Right forelimb (tissue), 1 donor: ENCODE data around the gene RHOH.
"Not testable (repeated sequence)": the region's sequence is repeated elsewhere in the genome, so short reads cannot be mapped to it uniquely, and the experiment has no call there.

Source experiments
- DNase-seq: peaks from one replicate; pipeline ENCODE4 v3.0.0-alpha.2; 2018

RHOH gene, protein sequence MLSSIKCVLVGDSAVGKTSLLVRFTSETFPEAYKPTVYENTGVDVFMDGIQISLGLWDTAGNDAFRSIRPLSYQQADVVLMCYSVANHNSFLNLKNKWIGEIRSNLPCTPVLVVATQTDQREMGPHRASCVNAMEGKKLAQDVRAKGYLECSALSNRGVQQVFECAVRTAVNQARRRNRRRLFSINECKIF

DNA sequence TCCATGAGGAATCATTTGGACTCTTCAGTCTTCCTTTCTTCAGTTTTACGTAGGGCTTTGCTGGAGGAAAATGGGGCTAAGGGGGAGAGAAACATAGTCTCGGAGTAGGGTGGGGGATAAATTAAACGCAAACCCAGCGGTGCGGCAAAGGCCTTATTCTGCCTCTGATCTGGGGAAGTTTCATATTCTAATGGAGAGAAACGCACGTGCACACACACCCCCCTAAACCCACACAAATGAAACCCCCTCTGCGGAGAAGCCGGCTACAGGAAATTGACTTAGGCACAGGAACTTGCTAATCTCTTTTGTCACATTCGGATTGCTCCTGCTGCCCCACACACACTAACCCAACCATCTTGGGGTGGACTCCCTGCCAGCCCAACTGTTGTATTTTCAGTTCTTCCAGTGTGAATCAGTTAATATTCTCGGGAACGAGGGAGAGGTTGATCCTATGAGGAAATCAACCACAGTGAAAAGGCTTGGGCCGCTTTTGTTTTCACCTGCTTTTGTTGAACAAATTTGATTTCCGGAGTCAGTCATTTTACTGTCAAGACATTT lies at the start of gene RHOH:
Gene RHOH, plus strand, starts transcription at position 308 of the 558 bp plus-strand sequence. CDS start 46,356 bp downstream, outside the sequence.
- no peak for DNase-seq

DNA sequence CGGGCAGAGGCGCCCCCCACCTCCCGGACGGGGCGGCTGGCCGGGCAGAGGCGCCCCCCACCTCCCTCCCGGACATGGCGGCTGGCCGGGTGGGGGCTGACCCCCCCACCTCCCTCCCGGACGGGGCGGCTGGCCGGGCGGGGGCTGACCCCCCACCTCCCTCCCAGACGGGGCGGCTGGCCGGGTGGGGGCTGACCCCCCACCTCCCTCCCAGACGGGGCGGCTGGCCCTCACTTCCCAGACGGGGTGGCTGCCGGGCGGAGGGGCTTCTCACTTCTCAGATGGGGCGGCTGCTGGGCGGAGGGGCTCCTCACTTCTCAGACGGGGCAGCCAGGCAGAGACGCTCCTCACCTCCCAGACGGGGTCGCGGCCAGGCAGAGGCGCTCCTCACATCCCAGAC lies 49.3 kb upstream of the RHOH start:
- DNase-seq, result not testable (repeated sequence)

DNA sequence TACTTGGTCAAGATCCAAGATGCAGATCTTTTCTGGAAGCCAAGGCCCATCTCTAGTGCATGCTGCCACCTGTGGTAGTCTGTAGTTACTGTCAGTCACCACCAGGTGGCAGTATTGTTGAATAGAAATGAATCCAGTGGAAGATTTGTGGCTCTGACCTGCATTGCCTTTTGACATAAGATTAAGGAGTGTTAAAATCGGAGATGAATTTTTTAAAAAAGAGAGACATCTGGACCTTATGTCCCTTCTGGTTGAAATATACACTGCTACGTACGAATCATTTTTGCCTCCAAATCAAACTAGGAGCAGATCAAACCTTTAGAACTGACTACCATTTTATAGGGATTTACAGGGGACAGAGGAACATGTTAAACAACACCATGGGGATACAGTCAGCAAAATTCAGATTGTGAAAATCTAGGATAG lies 46.9 kb upstream of the RHOH start:
- no peak for DNase-seq

DNA sequence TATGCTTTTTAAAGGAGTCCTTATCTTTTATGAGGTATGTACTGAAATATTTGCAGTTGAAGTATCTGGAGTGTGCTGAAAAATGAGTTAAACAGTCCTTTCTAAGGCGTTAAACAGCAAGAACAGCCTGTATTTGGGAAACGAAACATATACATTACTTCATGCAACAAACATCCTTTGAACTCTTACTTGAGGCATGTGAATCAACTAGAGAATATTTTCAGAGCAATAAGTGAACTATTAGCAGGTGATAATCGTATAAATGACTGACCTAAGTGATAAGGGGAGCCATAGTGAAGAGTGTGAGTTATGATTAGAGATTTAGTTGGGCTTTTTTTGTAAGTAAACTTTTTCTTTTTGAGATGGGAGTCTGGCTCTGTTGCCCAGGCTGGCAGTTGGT lies 45.9 kb upstream of the RHOH start:
- no peak for DNase-seq

DNA sequence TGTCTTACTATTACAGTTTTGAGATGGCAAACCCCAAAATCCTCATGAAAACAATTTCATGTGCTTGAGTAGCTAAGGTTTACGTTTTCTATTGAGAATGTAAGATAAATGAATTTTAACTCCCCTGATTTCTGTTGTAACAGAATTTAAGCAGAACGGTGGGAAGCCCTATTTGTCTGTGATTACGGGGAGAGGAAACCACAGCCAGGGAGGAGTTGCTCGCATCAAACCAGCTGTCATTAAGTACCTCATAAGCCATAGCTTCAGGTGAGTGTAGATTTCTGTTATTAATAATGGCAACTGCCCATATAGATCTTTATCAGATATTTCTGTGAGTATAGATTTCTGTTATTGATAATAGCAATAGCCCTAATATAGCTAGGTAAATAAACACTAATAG lies 44.2 kb upstream of the RHOH start:
- DNase-seq, result no peak

DNA sequence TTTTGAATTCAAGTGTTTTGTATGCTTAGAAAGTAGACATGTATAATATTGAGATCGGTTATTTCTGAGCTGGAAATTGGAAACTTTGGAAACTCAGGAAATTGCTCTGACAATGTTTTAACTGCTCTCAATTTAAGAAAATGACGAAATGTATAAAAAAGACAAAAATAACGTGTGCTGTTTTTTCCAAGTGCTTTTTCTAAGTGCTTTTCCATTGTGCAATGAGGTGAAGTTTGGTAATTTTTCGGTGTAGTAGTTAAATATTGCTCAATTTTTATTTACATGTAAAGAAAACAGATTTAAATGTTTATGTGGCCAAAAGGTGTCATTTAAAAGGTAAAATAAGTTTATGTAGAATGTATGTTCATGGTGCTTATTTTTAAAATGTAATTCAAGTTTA lies 39.4 kb upstream of the RHOH start:
- DNase-seq, result no peak

DNA sequence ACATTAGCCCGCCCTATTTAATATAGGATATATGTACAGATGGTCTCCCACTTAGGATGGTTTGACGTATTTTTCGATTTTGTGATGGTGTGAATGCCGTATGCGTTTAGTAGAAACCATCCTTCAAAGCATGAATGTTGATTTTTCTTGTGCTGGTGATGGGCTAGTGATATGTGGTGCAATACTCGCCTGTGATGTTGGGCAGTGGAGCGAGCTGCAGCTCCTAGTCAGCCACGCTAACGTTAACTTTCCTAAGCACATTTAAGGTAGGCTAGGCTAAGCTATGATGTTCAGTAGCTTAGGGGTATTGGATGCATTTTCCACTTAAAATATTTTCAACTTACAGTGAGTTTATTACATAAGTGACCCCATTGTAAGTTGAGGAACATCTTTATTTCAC lies 36.6 kb upstream of the RHOH start:
- DNase-seq, result no peak

DNA sequence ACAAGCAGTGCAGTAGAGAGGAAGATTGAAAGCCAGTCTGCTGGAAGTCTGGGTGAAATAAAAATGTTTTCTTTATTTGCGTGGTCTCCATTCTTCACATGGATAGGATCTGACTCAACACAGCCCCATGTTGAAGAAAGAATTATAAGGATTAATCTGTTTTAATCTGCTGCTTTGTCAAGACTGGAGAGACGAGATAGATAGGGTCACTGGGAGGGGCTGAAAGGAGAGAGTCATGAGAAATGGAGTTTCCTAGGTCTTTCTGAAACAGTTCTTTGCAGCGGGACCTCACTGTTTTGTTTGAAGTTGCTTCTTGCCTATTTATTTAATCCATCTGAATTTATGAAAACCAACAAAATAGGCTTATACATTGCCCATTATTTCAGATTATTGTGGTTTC lies 32.4 kb upstream of the RHOH start:
- DNase-seq, result no peak

DNA sequence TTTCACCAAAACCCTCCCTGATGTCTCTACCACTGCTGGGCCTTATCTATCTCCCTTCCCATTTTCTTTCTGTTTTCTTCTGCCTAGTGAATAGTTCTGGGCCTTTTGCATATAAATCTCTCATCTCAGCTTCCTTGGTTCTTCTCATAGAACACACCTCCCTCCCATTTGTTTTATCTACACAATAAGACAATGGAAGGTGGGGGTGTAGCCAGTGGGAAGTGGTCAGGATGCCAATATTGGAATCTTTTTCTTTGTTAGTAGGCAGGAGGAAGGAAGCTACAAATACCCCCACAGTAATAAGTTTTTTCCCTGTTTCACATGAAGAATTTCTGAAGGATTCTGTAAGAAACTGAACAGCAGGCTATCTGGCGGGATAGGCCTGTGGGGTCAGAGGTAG lies 30.9 kb upstream of the RHOH start:
- no peak for DNase-seq

DNA sequence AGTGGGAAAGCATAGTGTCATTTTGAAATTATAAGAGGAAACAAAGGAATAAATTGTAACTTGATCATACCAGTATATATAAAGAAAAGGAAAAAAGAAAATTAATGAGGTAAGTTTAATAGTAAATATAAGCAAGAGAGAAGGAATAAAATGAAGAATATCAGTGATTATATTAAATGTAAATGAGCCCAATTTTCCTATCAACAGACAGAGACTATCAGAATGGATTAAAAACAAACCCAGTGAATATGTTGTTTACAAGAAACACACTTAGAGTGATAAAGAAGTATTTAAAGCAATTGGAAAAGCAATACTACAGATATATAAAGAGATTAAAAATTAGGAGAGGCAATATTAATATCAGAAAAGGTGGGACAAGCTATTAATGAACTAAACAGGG lies 28.8 kb upstream of the RHOH start:
- DNase-seq, result no peak

DNA sequence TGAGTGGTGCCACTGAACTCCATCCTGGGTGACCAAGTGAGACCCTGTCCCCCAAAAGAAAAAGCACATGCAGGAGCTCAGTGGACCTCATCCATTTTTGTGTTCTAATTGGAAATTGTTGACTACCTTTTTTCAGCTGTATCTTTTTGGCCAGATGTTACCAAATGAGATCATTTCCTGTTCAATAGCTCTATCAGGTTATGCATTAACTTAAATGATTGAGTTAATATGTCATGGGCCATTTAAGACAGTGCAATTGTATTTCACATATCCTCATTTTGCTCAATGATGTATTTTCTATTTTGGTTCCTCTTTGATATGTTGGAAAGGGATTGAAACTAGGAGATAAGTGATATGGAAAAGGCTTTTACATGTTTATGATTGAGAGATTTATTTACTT lies 26.2 kb upstream of the RHOH start:
- DNase-seq, result no peak

DNA sequence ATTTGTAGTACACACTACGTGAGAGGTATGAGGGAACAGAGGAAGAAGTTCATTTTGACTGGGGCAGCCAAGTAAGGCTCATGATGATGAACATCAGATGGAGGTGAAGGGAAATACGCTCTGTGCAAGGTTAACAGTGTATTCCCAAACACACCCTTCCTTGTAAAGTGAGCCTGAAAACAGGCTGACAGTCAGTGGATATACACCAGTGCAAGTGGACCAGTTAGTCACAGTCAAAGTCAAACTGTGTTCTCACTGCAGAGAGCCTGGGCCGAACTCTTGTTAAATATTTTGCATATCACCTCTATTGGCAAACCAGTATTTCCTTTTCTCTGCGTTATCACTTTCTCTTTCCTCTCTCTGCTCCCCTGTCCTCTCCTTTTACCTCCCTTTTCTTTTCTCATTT lies 23.4 kb upstream of the RHOH start:
- no peak for DNase-seq

DNA sequence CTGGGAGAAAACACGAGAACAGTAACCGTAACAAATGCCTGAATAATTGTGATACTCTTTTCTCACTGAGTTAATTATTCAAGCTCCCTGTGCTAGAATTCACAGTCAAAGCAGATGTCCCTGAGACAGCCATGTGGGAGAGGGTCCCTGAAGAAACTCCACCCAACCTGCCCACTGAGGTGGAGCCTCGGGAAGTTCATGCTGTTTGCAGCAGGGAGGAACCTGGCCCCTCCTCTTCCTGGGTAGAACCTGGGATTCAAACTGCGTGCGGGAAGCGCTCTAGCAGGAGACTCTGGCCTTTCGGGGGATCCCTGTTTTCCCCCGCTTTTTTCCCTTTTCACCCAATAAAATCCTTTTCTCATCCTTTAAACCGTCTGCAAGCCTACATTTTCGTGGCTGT lies 20.2 kb upstream of the RHOH start:
- DNase-seq, result no peak

DNA sequence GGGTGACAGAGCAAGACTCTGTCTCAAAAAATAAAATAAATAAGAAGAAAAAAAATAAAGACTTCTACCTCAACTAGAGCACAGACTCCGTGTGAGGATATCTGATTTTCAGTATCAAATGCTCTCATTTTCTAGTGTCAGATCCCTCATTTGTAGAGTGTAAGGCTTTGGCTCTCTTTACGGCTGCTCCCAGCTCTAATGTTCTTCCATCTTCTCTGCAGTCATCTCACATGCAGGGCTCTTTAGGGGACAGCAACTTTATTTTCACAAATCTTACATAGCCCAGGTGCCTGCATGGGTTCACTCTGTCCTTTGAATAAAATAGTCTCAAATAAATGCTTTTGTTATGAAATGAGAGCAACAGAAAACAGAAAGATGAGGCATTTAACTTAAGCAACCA lies 19.2 kb upstream of the RHOH start:
- no peak for DNase-seq

DNA sequence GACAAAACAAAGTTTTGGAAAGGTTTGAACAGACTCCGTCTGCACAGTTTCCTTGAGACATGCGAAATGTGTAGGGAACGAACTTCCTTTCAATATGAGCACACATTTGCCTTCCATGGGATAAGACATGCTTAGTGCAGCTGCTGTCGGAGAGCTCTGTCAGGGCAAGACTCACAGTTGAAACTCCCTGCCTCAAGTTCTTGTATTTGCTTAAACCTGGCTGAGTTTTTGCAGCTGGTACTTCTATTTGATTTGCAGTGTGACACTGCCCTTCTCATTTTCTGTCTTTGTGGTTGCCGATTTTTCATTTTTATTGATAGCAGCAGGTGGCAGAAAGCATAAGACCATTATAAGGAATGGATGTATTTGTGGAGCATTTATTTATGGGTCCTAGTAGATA lies 18.2 kb upstream of the RHOH start:
- DNase-seq, result no peak

DNA sequence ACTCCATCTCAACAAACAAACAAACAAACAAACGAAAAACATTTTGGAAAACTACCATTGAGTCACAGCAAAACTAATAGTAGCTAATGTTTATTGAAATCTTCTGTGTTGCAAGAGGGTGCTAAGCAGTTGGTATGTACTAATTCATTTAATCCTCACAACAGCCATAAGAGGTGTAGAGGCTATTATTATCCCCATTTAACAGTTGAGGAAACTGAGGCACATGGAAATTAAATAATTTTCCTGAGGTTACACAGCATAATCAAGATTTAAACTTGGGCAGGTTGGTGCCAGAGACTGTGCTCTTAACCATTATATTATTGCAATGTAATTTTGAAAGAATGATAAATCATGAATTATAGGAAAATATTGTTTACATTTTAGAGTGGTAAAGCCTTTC lies 17.5 kb upstream of the RHOH start:
- DNase-seq, result no peak

DNA sequence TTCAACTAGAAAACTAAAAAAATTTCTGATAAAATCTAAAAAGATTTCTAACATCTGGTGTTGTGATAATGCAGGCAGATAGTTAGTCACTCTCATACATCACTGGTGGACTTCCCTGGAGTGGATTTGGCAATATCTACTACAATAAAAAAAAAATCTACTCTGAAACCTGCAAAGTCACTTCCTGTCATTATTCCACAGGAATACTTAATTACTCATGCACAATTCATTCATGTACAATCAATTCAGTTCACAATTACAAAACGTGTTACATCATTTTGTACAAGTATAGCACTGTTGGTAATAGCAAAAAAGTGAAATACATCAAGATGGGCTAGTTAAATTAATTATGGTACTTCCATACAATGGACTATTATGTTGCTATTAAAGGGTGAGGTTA lies 16.5 kb upstream of the RHOH start:
- no peak for DNase-seq

DNA sequence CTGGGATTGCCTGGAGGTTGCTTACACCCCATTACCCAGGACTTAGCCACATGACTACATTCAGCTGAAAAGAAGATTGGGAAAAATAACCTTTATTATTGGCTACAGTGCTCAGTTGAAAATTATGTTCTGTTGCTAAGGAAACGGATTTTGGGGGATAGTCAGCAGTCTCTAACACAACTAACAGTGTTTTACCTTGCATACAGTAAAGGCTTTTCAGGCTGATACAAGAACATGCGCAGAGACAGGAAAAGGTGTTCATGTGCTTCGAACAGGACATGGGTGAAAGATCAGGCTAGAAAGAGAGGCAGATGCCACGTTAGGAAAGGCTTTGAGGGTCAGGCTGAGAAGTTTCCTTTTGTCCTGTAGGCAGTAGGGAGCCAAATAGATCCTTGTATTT lies 14.8 kb upstream of the RHOH start:
- no peak for DNase-seq

DNA sequence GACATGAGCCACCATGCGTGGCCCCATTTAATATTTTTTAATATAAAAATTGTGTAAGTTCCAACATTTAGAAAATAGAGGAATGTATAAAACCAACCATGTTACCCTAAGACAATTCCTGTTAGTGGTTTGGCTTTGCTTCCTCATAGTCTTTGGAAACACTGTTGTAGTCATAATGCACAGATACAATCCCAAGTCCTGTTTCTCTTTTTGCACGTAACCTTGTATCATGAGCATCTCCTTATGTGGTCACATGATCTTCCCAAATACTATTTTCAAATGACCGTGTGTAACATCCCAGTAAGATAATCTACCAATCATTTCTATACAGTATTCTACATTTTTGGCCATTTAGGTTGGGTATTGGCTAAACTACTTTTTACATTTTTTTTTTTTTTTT lies 13.9 kb upstream of the RHOH start:
- DNase-seq, result no peak

DNA sequence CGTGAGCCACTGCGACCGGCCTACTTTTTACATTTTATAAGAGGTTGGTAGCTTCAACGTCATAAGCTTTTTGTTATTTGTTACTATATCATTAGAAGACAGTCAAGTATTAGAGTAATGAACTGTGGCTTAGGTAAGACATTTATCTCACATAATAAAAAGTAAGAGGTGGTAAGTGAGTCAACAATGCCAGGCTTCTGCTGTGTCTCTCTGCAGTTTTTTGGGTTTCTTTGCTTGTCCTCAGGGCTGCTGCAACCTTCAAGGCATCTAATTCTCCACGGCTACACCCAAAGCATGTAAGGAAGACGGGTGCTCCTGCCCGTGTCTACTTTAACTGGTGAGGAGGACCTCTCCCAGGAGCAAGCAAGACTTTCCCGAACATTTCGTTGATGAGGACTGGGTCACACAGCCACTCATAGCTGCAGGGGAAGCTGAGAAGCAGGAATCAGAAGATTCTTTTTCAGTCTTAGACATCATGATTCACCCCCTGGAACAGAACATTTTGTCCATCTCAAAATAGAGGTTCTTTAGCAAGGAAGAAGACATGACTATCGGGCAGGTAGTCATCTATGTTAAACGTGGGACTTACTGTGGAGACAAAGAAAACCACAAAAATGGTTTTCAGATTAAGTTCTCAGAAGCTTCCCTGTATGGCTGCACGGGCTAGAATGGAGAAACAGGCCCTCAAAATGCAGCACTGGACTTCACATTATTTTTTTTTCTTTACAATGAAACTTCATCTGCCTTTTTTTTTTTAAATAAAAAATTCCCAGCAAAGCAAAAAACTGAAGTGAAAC lies 13.0 kb upstream of the RHOH start:
- DNase-seq, result no peak

DNA sequence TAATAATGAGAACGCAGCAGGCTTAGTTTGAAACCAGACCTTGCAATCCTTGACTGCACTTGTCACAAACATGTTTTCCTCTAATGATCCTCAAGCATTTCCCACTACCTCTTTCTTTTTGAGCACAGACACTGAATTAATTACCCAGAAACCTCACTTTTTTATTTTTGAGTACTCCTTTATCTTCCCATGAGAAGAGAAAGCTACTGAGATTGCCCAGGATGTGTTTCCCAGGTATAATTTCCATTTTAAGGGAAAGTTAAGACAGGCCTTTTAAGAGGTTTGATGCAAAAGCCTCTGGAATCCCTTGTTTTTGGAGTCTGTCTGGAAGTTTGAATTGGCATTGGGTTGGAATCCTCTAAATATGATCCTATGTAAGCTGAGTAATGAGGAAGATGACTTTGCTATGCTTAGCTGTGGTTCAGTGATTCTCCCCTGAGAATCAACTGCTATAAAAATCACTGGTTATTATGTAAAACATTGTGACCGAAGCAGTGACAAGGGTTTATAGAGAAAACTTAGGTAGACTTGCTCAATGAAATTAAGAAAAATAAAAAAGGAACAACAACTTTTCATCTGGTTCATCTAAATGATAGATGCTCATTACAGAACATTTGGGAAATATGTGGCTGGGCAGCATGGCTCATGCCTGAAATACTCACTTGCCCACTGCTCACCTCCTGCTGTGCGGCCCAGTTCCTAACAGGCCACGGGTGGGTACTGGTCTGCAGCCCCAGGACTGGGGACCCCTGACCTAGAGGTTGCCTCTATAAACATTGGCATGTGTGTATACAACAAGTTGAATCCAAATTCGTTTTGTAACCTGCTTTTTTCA lies 10.8 kb upstream of the RHOH start:
- no peak for DNase-seq

DNA sequence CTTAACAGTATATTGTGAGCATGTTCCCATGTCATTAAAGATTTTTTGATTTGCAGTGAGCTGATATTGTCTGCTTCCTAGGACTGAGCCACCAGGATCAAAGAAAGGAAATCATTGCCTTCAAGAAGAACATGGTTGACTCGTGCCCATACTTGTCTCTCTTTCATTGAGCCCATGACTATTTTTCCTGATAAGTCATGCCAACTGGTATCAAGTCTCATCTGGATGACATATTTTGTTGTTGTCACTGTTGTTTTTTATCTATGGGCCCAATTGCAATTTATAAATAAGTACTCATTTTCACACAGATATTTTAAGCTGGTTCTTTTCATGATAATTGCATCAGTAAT lies 10.2 kb upstream of the RHOH start:
- no peak for DNase-seq

DNA sequence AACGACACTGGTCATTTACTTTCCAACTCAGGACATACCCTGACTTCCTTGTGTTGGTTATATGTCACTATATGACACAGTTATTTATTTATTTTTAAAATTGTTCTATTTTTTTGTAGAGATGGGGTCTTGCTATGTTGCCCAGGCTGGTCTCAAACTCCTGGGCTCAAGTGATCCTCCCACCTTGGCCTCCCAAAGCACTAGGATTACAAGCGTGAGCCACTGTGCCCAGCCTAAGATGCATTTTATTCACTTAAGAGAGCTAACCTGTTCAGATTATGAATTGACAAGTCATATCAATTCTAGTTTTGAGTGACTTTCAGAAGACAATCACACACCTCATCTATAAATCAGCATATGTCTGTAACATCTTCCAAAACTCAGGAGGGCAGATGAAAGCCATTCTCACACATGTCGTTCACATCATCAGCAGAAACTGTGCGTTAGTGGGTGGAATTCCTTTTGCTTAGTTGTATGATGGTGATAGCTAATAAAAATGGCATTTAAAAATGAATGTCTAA lies 9.4 kb upstream of the RHOH start:
- no peak for DNase-seq

DNA sequence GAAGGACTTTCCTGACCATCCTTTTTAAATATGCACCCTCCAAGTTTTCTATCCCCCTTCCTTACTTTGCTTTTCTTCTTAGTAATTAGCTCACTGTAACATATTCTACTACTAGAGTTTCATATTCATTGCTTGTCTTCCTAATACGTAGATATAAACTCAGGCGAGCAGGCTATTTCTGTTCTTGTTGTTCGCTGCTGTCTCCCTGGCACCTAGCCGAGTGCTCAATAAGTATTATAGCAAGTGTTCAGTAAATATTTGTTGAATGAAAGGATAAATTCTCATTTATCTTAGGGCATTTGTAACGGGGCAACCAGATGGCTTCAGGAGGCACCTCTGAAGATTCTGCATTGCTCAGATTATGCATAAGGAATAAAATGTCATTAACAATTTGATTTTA lies 6.8 kb upstream of the RHOH start:
- DNase-seq, result no peak
